ENCODE results near the gene EFTUD2. TPM values are rescaled to one million over a fixed set of nuclear protein-coding genes. Genes with fewer than 3 reads are reported as not detected.
A peak's percentile ranks its signal among the peaks of the same experiment; 100 is the strongest.

Gene EFTUD2
- total RNA-seq, 3 donors from 2014 or later (not counting 1 experiment from before 2014, with no cell fraction given): 135 to 178 (median 164) TPM

DNA sequence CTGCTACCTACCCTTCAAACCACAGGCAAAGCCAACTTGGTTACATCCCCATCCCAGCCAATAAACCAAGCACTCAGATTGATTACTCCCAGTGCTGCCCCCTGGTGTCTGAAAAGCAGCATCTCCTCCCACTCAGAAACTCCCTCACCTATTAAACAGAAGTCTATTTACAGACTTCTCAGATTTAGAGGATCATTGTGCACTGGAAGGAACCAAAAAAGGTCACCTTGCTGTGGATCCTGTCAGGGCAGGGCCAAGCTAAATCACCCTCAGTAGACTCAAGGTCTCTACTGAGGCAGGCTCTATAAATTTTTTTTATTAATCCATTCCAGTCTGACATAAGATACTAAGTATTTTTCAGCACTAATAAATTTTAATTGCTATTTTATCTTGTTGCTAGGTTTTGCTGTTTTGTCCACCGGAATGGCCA, 34.0 kb downstream of the EFTUD2 start:
- DNase-seq (peak; percentile 37 to 88), ATAC-seq (peak; percentile 60 to 81 (median 77))
- Histone ChIP-seq H3K9me3 (ENCODE audit: control insufficient read depth, insufficient read depth, low read length) (no peaks in the 10 kb centered on the region), H3K27ac (ENCODE audit: low read length) (no peak overlapping the region), H3K36me3 (ENCODE audit: control insufficient read depth, insufficient read depth, low read length) (peaks cover 86% of the 10 kb centered on the region), H3K4me3 (ENCODE audit: low read length) (no peak overlapping the region), H3K27me3 (ENCODE audit: control insufficient read depth, insufficient read depth, low read length) (no peaks in the 10 kb centered on the region), H3K4me1 (ENCODE audit: control insufficient read depth, insufficient read depth, low read length) (no peaks in the 10 kb centered on the region)
- no peaks in the 10 kb centered on the region for H3K4me1 Mint-ChIP-seq
- H3K4me3 Mint-ChIP-seq: no peak overlapping the region
- intact Hi-C loops (cut with micrococcal nuclease): loop anchor here (1.0 kb wide), 3 partner anchors 86 to 332 kb away; no protein-coding TSS in a partner anchor
- no peaks in the 10 kb centered on the region for H3K9me3 Mint-ChIP-seq
- no CpG with 5 or more reads among the region's 1 CpG for WGBS (ENCODE audit: insufficient coverage)
- peak; percentile 88 for TF ChIP-seq CTCF (IDR thresholded peaks at IDR 0.05)
- no peak overlapping the region for H3K27ac Mint-ChIP-seq
- H3K36me3 Mint-ChIP-seq: peaks cover 8% of the 10 kb centered on the region
- H3K27me3 Mint-ChIP-seq (ENCODE audit: low read depth in 2 of 2): no peaks in the 10 kb centered on the region

- intact Hi-C loops (cut with micrococcal nuclease): loop anchor here (1.0 kb wide), 3 partner anchors 86 to 332 kb away; no protein-coding TSS in a partner anchor
- TF ChIP-seq CTCF (IDR thresholded peaks at IDR 0.05): no peak
- H3K27ac Mint-ChIP-seq: no peak overlapping the region
These were observed 34.4 kb downstream of the EFTUD2 start for GRCh38 chr17:44864831-44865230.

GRCh38 chr17:44863061-44863918, 36.0 kb downstream of the EFTUD2 start:
- H3K27me3 Mint-ChIP-seq (ENCODE audit: low read depth in 2 of 2): no peaks in the 10 kb centered on the region
- 95% methylated on average over 12 of the region's 12 CpGs for WGBS (ENCODE audit: insufficient coverage)
- no peak overlapping the region for H3K4me3 Mint-ChIP-seq
- no peak overlapping the region for H3K27ac ChIP-seq (ENCODE audit: low read length)
- H3K4me3 ChIP-seq (ENCODE audit: low read length): no peak overlapping the region
- no peak overlapping the region for H3K27ac Mint-ChIP-seq
- no peaks in the 10 kb centered on the region for H3K9me3 ChIP-seq (ENCODE audit: control insufficient read depth, insufficient read depth, low read length)
- DNase-seq (no peak), ATAC-seq (no peak)
- H3K27me3 ChIP-seq (ENCODE audit: control insufficient read depth, insufficient read depth, low read length): no peaks in the 10 kb centered on the region
- H3K4me1 Mint-ChIP-seq: no peaks in the 10 kb centered on the region
- H3K9me3 Mint-ChIP-seq: no peaks in the 10 kb centered on the region
- intact Hi-C loops (cut with micrococcal nuclease): no loop called here
- TF ChIP-seq CTCF (IDR thresholded peaks at IDR 0.05): no peak
- H3K4me1 ChIP-seq (ENCODE audit: control insufficient read depth, insufficient read depth, low read length): no peaks in the 10 kb centered on the region
- peaks cover 85% of the 10 kb centered on the region for H3K36me3 ChIP-seq (ENCODE audit: control insufficient read depth, insufficient read depth, low read length)
- H3K36me3 Mint-ChIP-seq: peaks cover 7% of the 10 kb centered on the region

More at GRCh38 chr17:44864831-44865230, 34.4 kb downstream of the EFTUD2 start:
- no peak overlapping the region for H3K27ac ChIP-seq (ENCODE audit: low read length)
- 78% methylated on average over 10 of the region's 10 CpGs for WGBS (ENCODE audit: insufficient coverage)
- H3K9me3 ChIP-seq (ENCODE audit: control insufficient read depth, insufficient read depth, low read length): no peaks in the 10 kb centered on the region
- no peaks in the 10 kb centered on the region for H3K4me1 Mint-ChIP-seq
- no peaks in the 10 kb centered on the region for H3K27me3 Mint-ChIP-seq (ENCODE audit: low read depth in 2 of 2)
- no peak overlapping the region for H3K4me3 Mint-ChIP-seq
- H3K36me3 Mint-ChIP-seq: peaks cover 8% of the 10 kb centered on the region
- peak in 1 of 3 donors; percentile 26 for ATAC-seq
- H3K4me1 ChIP-seq (ENCODE audit: control insufficient read depth, insufficient read depth, low read length): no peaks in the 10 kb centered on the region
- H3K27me3 ChIP-seq (ENCODE audit: control insufficient read depth, insufficient read depth, low read length): no peaks in the 10 kb centered on the region
- H3K9me3 Mint-ChIP-seq: no peaks in the 10 kb centered on the region
- no peak for DNase-seq
- H3K36me3 ChIP-seq (ENCODE audit: control insufficient read depth, insufficient read depth, low read length): peaks cover 86% of the 10 kb centered on the region
- no peak overlapping the region for H3K4me3 ChIP-seq (ENCODE audit: low read length)

All from natural killer cell (primary cell).